IPS DF 4.7 (cell line): ENCODE data around the gene SOX30.

Experiments used
- DNase-seq: peaks from one replicate; pipeline ENCODE4 v3.0.0-alpha.2; 2013; ENCODE audit warnings: low spot score; ENCODE audit errors: extremely low read depth

The SOX30 gene

GRCh38 chr5:157576678-157577077 lies 75.6 kb downstream of the SOX30 start:
- DNase-seq = no peak
